Brain microvascular endothelial cell (primary cell): Measurements from ENCODE around the gene CENPM.

Source experiments
- DNase-seq: peaks from one replicate; pipeline ENCODE4 v3.0.0-alpha.2; 2020
- H3K27ac ChIP-seq: fragments of 250-450 bp; sonication (Bioruptor Pico); 2 replicates; pipeline ENCODE4 v1.5.1; 2020; ENCODE audit warnings: mild to moderate bottlenecking, moderate library complexity
- H3K27me3 ChIP-seq: fragments of 250-450 bp; sonication (Bioruptor Pico); replicated peaks from 2 replicates; pipeline ENCODE4 v1.5.1; 2020; ENCODE audit warnings: mild to moderate bottlenecking
- H3K36me3 ChIP-seq: fragments of 250-450 bp; sonication (Bioruptor Pico); replicated peaks from 2 replicates; pipeline ENCODE4 v1.5.1; 2020; ENCODE audit warnings: mild to moderate bottlenecking
- H3K4me3 ChIP-seq: 2 replicates; pipeline ENCODE4 v1.5.1; 2011; ENCODE audit warnings: low read depth, mild to moderate bottlenecking, control low read depth, low read length, moderate library complexity
- CTCF ChIP-seq: IDR thresholded peaks from 2 replicates; pipeline ENCODE4 v1.5.1; 2011; ENCODE audit warnings: low read depth, mild to moderate bottlenecking, moderate library complexity, low read length, control low read depth, inconsistent platforms; ENCODE audit errors: missing control alignments
- in situ Hi-C: cut with HindIII; loops from 2 replicates; pipeline ENCODE4 v1.10.0; 2017; ENCODE audit warnings: low sequenced_read_pairs, low pct_ligation_motif_present

CENPM gene

GRCh38 chr22:41917903-41918791 is 28.8 kb downstream of the CENPM start:
- in situ Hi-C loops = no loop called here
- H3K4me3 ChIP-seq = no peak overlapping the region
- H3K27me3 ChIP-seq = peaks cover 32% of the 10 kb centered on the region
- peak; percentile 29 for DNase-seq
- no peak for TF ChIP-seq CTCF
- no peaks in the 10 kb centered on the region for H3K36me3 ChIP-seq
- no peak overlapping the region for H3K27ac ChIP-seq

DNA sequence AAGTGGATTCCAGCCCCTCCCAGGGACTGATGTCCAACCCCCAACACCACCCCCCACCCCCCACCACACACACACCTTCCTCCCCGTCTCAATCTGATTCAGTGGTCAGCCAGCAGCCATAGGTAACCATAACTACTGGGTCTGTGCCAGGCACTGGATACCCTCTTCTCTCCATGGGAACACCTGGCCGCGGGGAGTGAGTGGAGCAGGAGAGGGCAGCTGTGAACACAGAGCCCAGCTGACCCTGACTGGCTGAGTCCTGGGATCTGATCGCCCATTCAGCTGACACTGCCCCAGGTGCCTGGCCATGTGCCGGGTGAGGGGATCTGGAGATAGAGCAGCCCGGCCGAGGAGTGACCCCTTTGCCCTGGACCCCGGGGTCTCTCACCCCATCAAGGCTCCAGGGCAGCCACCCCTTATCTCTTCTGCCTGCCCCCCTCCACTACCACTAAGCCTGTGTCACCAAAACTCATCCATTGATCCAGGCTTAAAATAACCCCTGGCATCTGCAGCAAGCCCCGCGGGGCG is 29.5 kb downstream of the CENPM start:
- TF ChIP-seq CTCF = no peak
- in situ Hi-C loops = no loop called here
- Histone ChIP-seq H3K4me3 (no peak overlapping the region), H3K27me3 (peaks cover 39% of the 10 kb centered on the region), H3K27ac (no peak overlapping the region), H3K36me3 (no peaks in the 10 kb centered on the region)
- DNase-seq = no peak

- H3K36me3 ChIP-seq = no peaks in the 10 kb centered on the region
- H3K27me3 ChIP-seq = peaks cover 45% of the 10 kb centered on the region
- in situ Hi-C loops = no loop called here
These were observed 30.1 kb downstream of the CENPM start for GRCh38 chr22:41916745-41917358.

DNA sequence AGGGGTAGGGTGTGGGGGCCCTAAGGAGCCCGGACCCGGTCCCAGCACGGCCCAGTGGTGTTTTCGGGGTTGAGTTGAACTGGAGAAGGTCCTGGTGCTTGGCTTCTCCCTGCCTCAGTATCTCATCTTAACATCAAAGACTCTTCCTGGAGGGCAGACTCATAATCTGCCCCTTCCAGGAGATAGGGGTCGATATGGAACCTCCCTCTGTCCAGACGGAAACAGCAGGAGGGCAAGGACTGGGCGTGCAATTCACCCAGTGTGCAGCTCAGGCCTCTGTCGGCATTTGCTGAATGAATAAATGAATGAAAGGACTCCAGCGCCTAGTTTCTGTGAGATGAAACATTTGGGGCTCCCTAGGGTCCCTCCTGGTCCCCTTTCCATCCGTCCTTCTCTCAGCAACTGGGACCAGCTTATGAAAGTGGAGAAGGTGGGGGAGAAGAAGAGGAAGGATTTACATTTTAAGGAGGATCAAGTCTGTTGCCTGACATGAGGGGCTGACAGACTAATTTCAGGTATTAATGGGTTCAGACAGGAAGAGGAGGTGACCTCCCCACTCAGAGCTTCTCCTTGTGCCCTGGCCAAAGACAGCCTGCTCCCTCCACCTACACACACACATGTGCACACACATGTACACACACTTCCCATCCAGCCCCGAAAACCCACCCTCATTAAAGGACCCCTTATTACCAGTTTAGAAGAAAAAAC is 31.0 kb downstream of the CENPM start:
- TF ChIP-seq CTCF = no peak
- Histone ChIP-seq H3K27ac (no peak overlapping the region), H3K4me3 (no peak overlapping the region), H3K36me3 (no peaks in the 10 kb centered on the region), H3K27me3 (peaks cover 54% of the 10 kb centered on the region)
- no peak for DNase-seq
- in situ Hi-C loops = no loop called here

More at GRCh38 chr22:41916745-41917358, 30.1 kb downstream of the CENPM start:
- Histone ChIP-seq H3K4me3 (no peak overlapping the region), H3K27ac (no peak overlapping the region)
- no peak for DNase-seq
- no peak for TF ChIP-seq CTCF

DNA sequence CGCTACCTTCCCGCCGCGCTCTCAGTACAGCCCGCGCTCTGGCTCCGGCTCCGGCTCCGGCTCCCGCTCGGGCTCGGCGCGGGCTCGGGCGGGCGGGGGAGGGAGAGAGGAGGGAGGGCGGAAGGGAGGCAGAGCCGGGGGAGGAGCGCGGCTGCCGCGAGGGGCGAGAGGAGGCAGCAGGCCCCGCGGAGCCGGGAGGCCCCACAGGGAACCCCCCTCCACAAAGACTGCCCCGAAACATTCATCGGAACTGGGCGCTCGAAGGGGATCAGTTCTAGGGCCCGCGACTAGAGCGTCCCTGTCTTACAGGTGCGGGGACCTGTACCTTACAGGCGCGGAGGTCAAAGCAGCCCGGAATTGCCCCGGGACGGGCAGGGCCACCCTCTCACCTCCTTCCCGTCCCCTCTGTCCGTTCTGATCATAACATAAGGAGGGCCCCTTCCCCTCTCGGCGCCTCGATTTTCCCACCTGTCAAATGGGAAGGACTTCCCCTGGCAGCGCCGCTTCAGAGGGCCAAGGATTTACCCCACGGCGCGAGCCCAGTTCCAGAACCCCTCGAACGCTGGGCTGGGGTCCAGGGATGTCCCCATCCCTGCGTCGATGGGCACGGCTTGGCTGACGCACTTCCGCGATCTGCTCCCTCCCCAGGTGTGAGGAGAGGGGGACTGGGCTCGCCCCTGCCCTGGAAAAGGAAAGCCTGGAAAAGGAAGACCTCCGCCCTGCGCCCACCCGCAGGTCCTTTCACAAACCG is 31.7 kb downstream of the CENPM start, which contains the start of gene SHISA8:
Gene SHISA8, minus strand, starts transcription at position 40 of the 751 bp plus-strand sequence. CDS start 407 bp downstream, outside the sequence.
- in situ Hi-C loops = no loop called here
- Histone ChIP-seq H3K36me3 (no peaks in the 10 kb centered on the region), H3K27ac (no peak within 1 kb of the TSS), H3K27me3 (peaks cover 61% of the 10 kb centered on the region), H3K4me3 (no peak within 1 kb of the TSS)
- TF ChIP-seq CTCF = no peak
- DNase-seq = no peak
